ENCODE measurements around the gene THRSP. TPM values are rescaled to one million over a fixed set of nuclear protein-coding genes. Genes with fewer than 3 reads are reported as not detected.
"Not testable (repeated sequence)": the region's sequence is repeated elsewhere in the genome, so short reads cannot be mapped to it uniquely, and the experiment has no call there.

The THRSP gene
- polyA plus RNA-seq, 2 donors, result 0.06 to 0.08 TPM

GRCh38 chr11:78081583-78081982 lies 17.9 kb downstream of the THRSP start:
- WGBS, 2 donors, result 77 to 85% methylated on average over 6 of the region's 6 CpGs
- H3K4me1 ChIP-seq (ENCODE audit: control insufficient read depth in 2 of 2, insufficient read depth in 2 of 2, low read length in 1 of 2), result peaks cover 4 to 7% of the 10 kb centered on the region in 2 donors
- H3K27ac ChIP-seq (ENCODE audit: low read depth in 2 of 2, low read length in 1 of 2), result no peak overlapping the region
- H3K36me3 ChIP-seq (ENCODE audit: control insufficient read depth in 2 of 2, insufficient read depth in 2 of 2, low read length in 1 of 2), result no peaks in the 10 kb centered on the region
- no peak overlapping the region for H3K4me3 ChIP-seq (ENCODE audit: low read depth in 1 of 2, low read length in 2 of 2)
- H3K27me3 ChIP-seq (ENCODE audit: control insufficient read depth in 1 of 2, insufficient read depth in 2 of 2, low read length in 2 of 2), result no peaks in the 10 kb centered on the region
- no peaks in the 10 kb centered on the region for H3K9me3 ChIP-seq (ENCODE audit: control insufficient read depth in 2 of 2, insufficient read depth in 1 of 2, low read depth in 1 of 2, low read length in 1 of 2)

GRCh38 chr11:78082146-78082545 lies 18.5 kb downstream of the THRSP start:
- Histone ChIP-seq H3K9me3 (ENCODE audit: control insufficient read depth in 2 of 2, insufficient read depth in 1 of 2, low read depth in 1 of 2, low read length in 1 of 2) (no peaks in the 10 kb centered on the region), H3K4me1 (ENCODE audit: control insufficient read depth in 2 of 2, insufficient read depth in 2 of 2, low read length in 1 of 2) (peaks cover 4 to 7% of the 10 kb centered on the region in 2 donors), H3K27ac (ENCODE audit: low read depth in 2 of 2, low read length in 1 of 2) (no peak overlapping the region), H3K36me3 (ENCODE audit: control insufficient read depth in 2 of 2, insufficient read depth in 2 of 2, low read length in 1 of 2) (no peaks in the 10 kb centered on the region), H3K27me3 (ENCODE audit: control insufficient read depth in 1 of 2, insufficient read depth in 2 of 2, low read length in 2 of 2) (no peaks in the 10 kb centered on the region), H3K4me3 (ENCODE audit: low read depth in 1 of 2, low read length in 2 of 2) (no peak overlapping the region)
- 85 to 89% methylated on average over 8 of the region's 8 CpGs for WGBS, 2 donors

GRCh38 chr11:78083021-78083420 lies 19.4 kb downstream of the THRSP start:
- H3K36me3 ChIP-seq (ENCODE audit: control insufficient read depth in 2 of 2, insufficient read depth in 2 of 2, low read length in 1 of 2), result no peaks in the 10 kb centered on the region
- no peak overlapping the region for H3K4me3 ChIP-seq (ENCODE audit: low read depth in 1 of 2, low read length in 2 of 2)
- H3K27ac ChIP-seq (ENCODE audit: low read depth in 2 of 2, low read length in 1 of 2), result no peak overlapping the region
- H3K4me1 ChIP-seq (ENCODE audit: control insufficient read depth in 2 of 2, insufficient read depth in 2 of 2, low read length in 1 of 2), result peaks cover 4 to 7% of the 10 kb centered on the region in 2 donors
- H3K9me3 ChIP-seq (ENCODE audit: control insufficient read depth in 2 of 2, insufficient read depth in 1 of 2, low read depth in 1 of 2, low read length in 1 of 2), result no peaks in the 10 kb centered on the region
- no peaks in the 10 kb centered on the region for H3K27me3 ChIP-seq (ENCODE audit: control insufficient read depth in 1 of 2, insufficient read depth in 2 of 2, low read length in 2 of 2)
- WGBS, 2 donors, result 73 to 74% methylated on average over 4 of the region's 4 CpGs

GRCh38 chr11:78084506-78084905 lies 20.8 kb downstream of the THRSP start:
- not testable (repeated sequence) for H3K4me3 ChIP-seq (ENCODE audit: low read depth in 1 of 2, low read length in 2 of 2); H3K27ac ChIP-seq (ENCODE audit: low read depth in 2 of 2, low read length in 1 of 2); H3K4me1 ChIP-seq (ENCODE audit: control insufficient read depth in 2 of 2, insufficient read depth in 2 of 2, low read length in 1 of 2); H3K27me3 ChIP-seq (ENCODE audit: control insufficient read depth in 1 of 2, insufficient read depth in 2 of 2, low read length in 2 of 2); H3K36me3 ChIP-seq (ENCODE audit: control insufficient read depth in 2 of 2, insufficient read depth in 2 of 2, low read length in 1 of 2); H3K9me3 ChIP-seq (ENCODE audit: control insufficient read depth in 2 of 2, insufficient read depth in 1 of 2, low read depth in 1 of 2, low read length in 1 of 2)
- 82 to 83% methylated on average over 8 of the region's 8 CpGs for WGBS, 2 donors

- Histone ChIP-seq H3K4me1 (ENCODE audit: control insufficient read depth in 2 of 2, insufficient read depth in 2 of 2, low read length in 1 of 2) (no peaks in the 10 kb centered on the region), H3K9me3 (ENCODE audit: control insufficient read depth in 2 of 2, insufficient read depth in 1 of 2, low read depth in 1 of 2, low read length in 1 of 2) (no peaks in the 10 kb centered on the region), H3K27me3 (ENCODE audit: control insufficient read depth in 1 of 2, insufficient read depth in 2 of 2, low read length in 2 of 2) (no peaks in the 10 kb centered on the region), H3K36me3 (ENCODE audit: control insufficient read depth in 2 of 2, insufficient read depth in 2 of 2, low read length in 1 of 2) (no peaks in the 10 kb centered on the region), H3K4me3 (ENCODE audit: low read depth in 1 of 2, low read length in 2 of 2) (no peak overlapping the region), H3K27ac (ENCODE audit: low read depth in 2 of 2, low read length in 1 of 2) (no peak overlapping the region)
- 49 to 53% methylated on average over 3 of the region's 3 CpGs for WGBS, 2 donors
These were observed 22.3 kb downstream of the THRSP start for GRCh38 chr11:78085972-78086371.

GRCh38 chr11:78086521-78087074 lies 22.9 kb downstream of the THRSP start:
- H3K4me3 ChIP-seq (ENCODE audit: low read depth in 1 of 2, low read length in 2 of 2); H3K36me3 ChIP-seq (ENCODE audit: control insufficient read depth in 2 of 2, insufficient read depth in 2 of 2, low read length in 1 of 2); H3K9me3 ChIP-seq (ENCODE audit: control insufficient read depth in 2 of 2, insufficient read depth in 1 of 2, low read depth in 1 of 2, low read length in 1 of 2); H3K4me1 ChIP-seq (ENCODE audit: control insufficient read depth in 2 of 2, insufficient read depth in 2 of 2, low read length in 1 of 2); H3K27me3 ChIP-seq (ENCODE audit: control insufficient read depth in 1 of 2, insufficient read depth in 2 of 2, low read length in 2 of 2); H3K27ac ChIP-seq (ENCODE audit: low read depth in 2 of 2, low read length in 1 of 2): not testable (repeated sequence)
- WGBS, 2 donors, result 87 to 89% methylated on average over 6 of the region's 6 CpGs

GRCh38 chr11:78094250-78094649 lies 30.6 kb downstream of the THRSP start:
- 84 to 85% methylated on average over 2 of the region's 2 CpGs for WGBS, 2 donors
- Histone ChIP-seq H3K36me3 (ENCODE audit: control insufficient read depth in 2 of 2, insufficient read depth in 2 of 2, low read length in 1 of 2) (no peaks in the 10 kb centered on the region), H3K4me3 (ENCODE audit: low read depth in 1 of 2, low read length in 2 of 2) (no peak overlapping the region), H3K4me1 (ENCODE audit: control insufficient read depth in 2 of 2, insufficient read depth in 2 of 2, low read length in 1 of 2) (no peaks in the 10 kb centered on the region), H3K27ac (ENCODE audit: low read depth in 2 of 2, low read length in 1 of 2) (no peak overlapping the region), H3K9me3 (ENCODE audit: control insufficient read depth in 2 of 2, insufficient read depth in 1 of 2, low read depth in 1 of 2, low read length in 1 of 2) (no peaks in the 10 kb centered on the region), H3K27me3 (ENCODE audit: control insufficient read depth in 1 of 2, insufficient read depth in 2 of 2, low read length in 2 of 2) (no peaks in the 10 kb centered on the region)

- Histone ChIP-seq H3K4me3 (ENCODE audit: low read depth in 1 of 2, low read length in 2 of 2) (no peak overlapping the region), H3K36me3 (ENCODE audit: control insufficient read depth in 2 of 2, insufficient read depth in 2 of 2, low read length in 1 of 2) (no peaks in the 10 kb centered on the region), H3K27ac (ENCODE audit: low read depth in 2 of 2, low read length in 1 of 2) (no peak overlapping the region), H3K9me3 (ENCODE audit: control insufficient read depth in 2 of 2, insufficient read depth in 1 of 2, low read depth in 1 of 2, low read length in 1 of 2) (no peaks in the 10 kb centered on the region), H3K27me3 (ENCODE audit: control insufficient read depth in 1 of 2, insufficient read depth in 2 of 2, low read length in 2 of 2) (no peaks in the 10 kb centered on the region), H3K4me1 (ENCODE audit: control insufficient read depth in 2 of 2, insufficient read depth in 2 of 2, low read length in 1 of 2) (no peaks in the 10 kb centered on the region)
- 94 to 96% methylated on average over 7 of the region's 7 CpGs for WGBS, 2 donors
These were observed 34.2 kb downstream of the THRSP start for GRCh38 chr11:78097666-78098385.

GRCh38 chr11:78099666-78100065 lies 36.0 kb downstream of the THRSP start:
- no peaks in the 10 kb centered on the region for H3K9me3 ChIP-seq (ENCODE audit: control insufficient read depth in 2 of 2, insufficient read depth in 1 of 2, low read depth in 1 of 2, low read length in 1 of 2)
- WGBS, 2 donors, result 83 to 86% methylated on average over 4 of the region's 4 CpGs
- no peaks in the 10 kb centered on the region for H3K36me3 ChIP-seq (ENCODE audit: control insufficient read depth in 2 of 2, insufficient read depth in 2 of 2, low read length in 1 of 2)
- no peaks in the 10 kb centered on the region for H3K4me1 ChIP-seq (ENCODE audit: control insufficient read depth in 2 of 2, insufficient read depth in 2 of 2, low read length in 1 of 2)
- H3K27me3 ChIP-seq (ENCODE audit: control insufficient read depth in 1 of 2, insufficient read depth in 2 of 2, low read length in 2 of 2), result no peaks in the 10 kb centered on the region
- no peak overlapping the region for H3K27ac ChIP-seq (ENCODE audit: low read depth in 2 of 2, low read length in 1 of 2)
- H3K4me3 ChIP-seq (ENCODE audit: low read depth in 1 of 2, low read length in 2 of 2), result no peak overlapping the region

- no peak overlapping the region for H3K4me3 ChIP-seq (ENCODE audit: low read depth in 1 of 2, low read length in 2 of 2)
- WGBS, 2 donors, result 72 to 86% methylated on average over 5 of the region's 5 CpGs
- no peaks in the 10 kb centered on the region for H3K9me3 ChIP-seq (ENCODE audit: control insufficient read depth in 2 of 2, insufficient read depth in 1 of 2, low read depth in 1 of 2, low read length in 1 of 2)
- no peaks in the 10 kb centered on the region for H3K27me3 ChIP-seq (ENCODE audit: control insufficient read depth in 1 of 2, insufficient read depth in 2 of 2, low read length in 2 of 2)
- no peaks in the 10 kb centered on the region for H3K36me3 ChIP-seq (ENCODE audit: control insufficient read depth in 2 of 2, insufficient read depth in 2 of 2, low read length in 1 of 2)
- no peaks in the 10 kb centered on the region for H3K4me1 ChIP-seq (ENCODE audit: control insufficient read depth in 2 of 2, insufficient read depth in 2 of 2, low read length in 1 of 2)
- H3K27ac ChIP-seq (ENCODE audit: low read depth in 2 of 2, low read length in 1 of 2), result no peak overlapping the region
These were observed 36.6 kb downstream of the THRSP start for GRCh38 chr11:78100261-78100660.

Data from esophagus (tissue), 2 donors.